ENCODE results near the gene INO80B. TPM values are rescaled to one million over a fixed set of nuclear protein-coding genes. Genes with fewer than 3 reads are reported as not detected.
A peak's percentile ranks its signal among the peaks of the same experiment; 100 is the strongest.

INO80B gene
- total and polyA plus RNA-seq, 9 of the 15 experiments (the other 6 are each of a cell fraction or from before 2014, with no cell fraction given), result 0.41 to 22.6 (median 9.0) TPM

GRCh38 chr2:74472086-74472944 is 17.4 kb downstream of the INO80B start, which contains the start of gene MRPL53 (continued):
- TF ChIP-seq MAX (CRISPR knock-in tag; IDR thresholded peaks at IDR 0.05) (peak; percentile 68; the same call in 1 of the 2 replicates), RHOXF2B (CRISPR knock-in tag; conservative IDR thresholded peaks at IDR 0.05) (peak; percentile 77), NCOA6 (IDR thresholded peaks at IDR 0.05) (no peak), ZNF436 (CRISPR knock-in tag; IDR thresholded peaks at IDR 0.05) (peak; percentile 52; the same call in 1 of the 2 replicates), PTBP1 (IDR thresholded peaks at IDR 0.05; ENCODE audit: low read depth, low read length) (peak; percentile 29; the same call in 1 of the 2 replicates), RFX5 (IDR thresholded peaks at IDR 0.05; ENCODE audit: low read depth, low read length) (no peak), POLR2H (tag; IDR thresholded peaks at IDR 0.05; ENCODE audit: low read depth) (peak; percentile 95), NFATC3 (IDR thresholded peaks at IDR 0.05) (0 out of 2 replicates have a peak, but pooled peaks have one; percentile 49), USF2 (CRISPR knock-in tag; IDR thresholded peaks at IDR 0.05) (no peak), NRF1 (conservative IDR thresholded peaks at IDR 0.05 in 1 of 2, IDR thresholded peaks at IDR 0.05 in 1 of 2) (peak; percentile 76 to 83), MYNN (IDR thresholded peaks at IDR 0.05) (peak; percentile 85), MYNN (CRISPR knock-in tag; IDR thresholded peaks at IDR 0.05) (no peak), NR2C2 (CRISPR knock-in tag; IDR thresholded peaks at IDR 0.05) (peak; percentile 100), NR2C2 (tag; IDR thresholded peaks at IDR 0.05) (peak; percentile 100), ZBTB49 (CRISPR knock-in tag; IDR thresholded peaks at IDR 0.05; ENCODE audit: borderline replicate concordance) (0 out of 2 replicates have a peak, but pooled peaks have one; percentile 30), SLC30A9 (CRISPR knock-in tag; IDR thresholded peaks at IDR 0.05) (no peak), ZNF263 (CRISPR knock-in tag; IDR thresholded peaks at IDR 0.05; ENCODE audit: borderline replicate concordance) (no peak), ZBTB12 (CRISPR knock-in tag; IDR thresholded peaks at IDR 0.05) (peak; percentile 71)
- TF ChIP-seq, protein P1, sequence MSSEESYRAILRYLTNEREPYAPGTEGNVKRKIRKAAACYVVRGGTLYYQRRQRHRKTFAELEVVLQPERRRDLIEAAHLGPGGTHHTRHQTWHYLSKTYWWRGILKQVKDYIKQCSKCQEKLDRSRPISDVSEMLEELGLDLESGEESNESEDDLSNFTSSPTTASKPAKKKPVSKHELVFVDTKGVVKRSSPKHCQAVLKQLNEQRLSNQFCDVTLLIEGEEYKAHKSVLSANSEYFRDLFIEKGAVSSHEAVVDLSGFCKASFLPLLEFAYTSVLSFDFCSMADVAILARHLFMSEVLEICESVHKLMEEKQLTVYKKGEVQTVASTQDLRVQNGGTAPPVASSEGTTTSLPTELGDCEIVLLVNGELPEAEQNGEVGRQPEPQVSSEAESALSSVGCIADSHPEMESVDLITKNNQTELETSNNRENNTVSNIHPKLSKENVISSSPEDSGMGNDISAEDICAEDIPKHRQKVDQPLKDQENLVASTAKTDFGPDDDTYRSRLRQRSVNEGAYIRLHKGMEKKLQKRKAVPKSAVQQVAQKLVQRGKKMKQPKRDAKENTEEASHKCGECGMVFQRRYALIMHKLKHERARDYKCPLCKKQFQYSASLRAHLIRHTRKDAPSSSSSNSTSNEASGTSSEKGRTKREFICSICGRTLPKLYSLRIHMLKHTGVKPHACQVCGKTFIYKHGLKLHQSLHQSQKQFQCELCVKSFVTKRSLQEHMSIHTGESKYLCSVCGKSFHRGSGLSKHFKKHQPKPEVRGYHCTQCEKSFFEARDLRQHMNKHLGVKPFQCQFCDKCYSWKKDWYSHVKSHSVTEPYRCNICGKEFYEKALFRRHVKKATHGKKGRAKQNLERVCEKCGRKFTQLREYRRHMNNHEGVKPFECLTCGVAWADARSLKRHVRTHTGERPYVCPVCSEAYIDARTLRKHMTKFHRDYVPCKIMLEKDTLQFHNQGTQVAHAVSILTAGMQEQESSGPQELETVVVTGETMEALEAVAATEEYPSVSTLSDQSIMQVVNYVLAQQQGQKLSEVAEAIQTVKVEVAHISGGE (CRISPR knock-in tag; IDR thresholded peaks at IDR 0.05), result peak; percentile 11 to 96 (median 65); a peak in 5 of 6 replicates

Measured in K562 (cell line).